GM12865 (cell line): ENCODE measurements around the gene MPST.
A peak's percentile ranks its signal among the peaks of the same experiment; 100 is the strongest.

Experiments
- DNase-seq: peaks from one replicate; pipeline ENCODE4 v3.0.0; 2010; ENCODE audit warnings: low read depth
- H3K4me3 ChIP-seq: 2 replicates; pipeline ENCODE4 v1.5.1; 2011; ENCODE audit warnings: mild to moderate bottlenecking, low read depth, low read length, control low read depth
- TF ChIP-seq, protein P1 (sequence below): IDR thresholded peaks from 2 replicates; pipeline ENCODE4 v1.5.1; 2011; ENCODE audit warnings: low read length, control low read depth, low read depth, inconsistent platforms; ENCODE audit not compliant: insufficient read depth; ENCODE audit errors: missing control alignments

The MPST gene

DNA sequence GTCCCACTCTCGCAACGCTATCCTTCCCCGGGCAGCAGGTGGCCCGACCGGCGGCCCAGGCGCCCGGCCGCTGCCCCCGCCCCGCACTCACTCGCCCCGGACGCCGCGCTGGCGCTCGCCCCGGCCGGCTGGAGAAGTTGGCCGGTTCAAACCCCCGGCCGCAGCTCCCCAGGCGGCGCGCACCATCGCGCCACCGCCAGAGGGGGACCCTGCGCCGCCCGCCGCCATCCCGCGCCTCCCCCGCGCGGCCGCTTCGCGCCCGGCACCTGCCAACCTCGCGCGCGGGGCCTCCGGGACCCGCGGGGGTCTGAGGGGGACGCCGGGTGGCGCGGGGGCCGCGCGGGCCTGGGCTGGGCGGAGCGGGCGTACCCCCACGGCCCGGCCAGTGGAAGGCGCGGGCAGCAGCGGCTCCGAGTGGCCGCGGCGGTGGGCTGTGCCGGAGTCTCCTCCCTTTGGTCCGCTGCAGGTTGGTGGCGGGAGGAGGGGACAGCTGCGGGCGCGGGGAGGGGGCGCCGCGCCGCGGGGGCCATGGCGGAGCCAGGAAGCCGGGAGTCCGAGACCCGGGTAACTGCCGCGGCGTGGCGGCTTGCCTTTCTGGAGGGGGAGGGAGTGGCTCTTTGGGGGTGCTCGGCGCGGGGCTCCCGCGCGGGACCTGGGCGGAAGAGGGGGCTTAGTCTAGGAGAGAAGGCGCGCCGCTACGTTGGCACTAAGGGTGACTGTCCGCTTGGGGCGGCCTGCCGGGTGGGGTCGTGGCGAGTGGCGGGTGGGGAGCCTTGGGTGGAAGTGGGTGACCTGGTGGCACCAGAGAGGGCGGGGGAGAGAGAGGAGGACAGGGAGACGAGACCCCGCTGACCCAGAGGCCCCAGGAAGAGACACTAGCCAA is at the start of gene MPST, which contains the start of gene TST:
MPST (plus strand) TSS at position 434 of the 883 bp plus-strand sequence; CDS start at position 529, 95 bp downstream.
TST (minus strand) TSS at position 139 of the 883 bp plus-strand sequence. CDS start 715 bp downstream, outside the sequence.
- H3K4me3 ChIP-seq, result peak within 1 kb of the TSS; percentile 63
- TF ChIP-seq, protein P1, sequence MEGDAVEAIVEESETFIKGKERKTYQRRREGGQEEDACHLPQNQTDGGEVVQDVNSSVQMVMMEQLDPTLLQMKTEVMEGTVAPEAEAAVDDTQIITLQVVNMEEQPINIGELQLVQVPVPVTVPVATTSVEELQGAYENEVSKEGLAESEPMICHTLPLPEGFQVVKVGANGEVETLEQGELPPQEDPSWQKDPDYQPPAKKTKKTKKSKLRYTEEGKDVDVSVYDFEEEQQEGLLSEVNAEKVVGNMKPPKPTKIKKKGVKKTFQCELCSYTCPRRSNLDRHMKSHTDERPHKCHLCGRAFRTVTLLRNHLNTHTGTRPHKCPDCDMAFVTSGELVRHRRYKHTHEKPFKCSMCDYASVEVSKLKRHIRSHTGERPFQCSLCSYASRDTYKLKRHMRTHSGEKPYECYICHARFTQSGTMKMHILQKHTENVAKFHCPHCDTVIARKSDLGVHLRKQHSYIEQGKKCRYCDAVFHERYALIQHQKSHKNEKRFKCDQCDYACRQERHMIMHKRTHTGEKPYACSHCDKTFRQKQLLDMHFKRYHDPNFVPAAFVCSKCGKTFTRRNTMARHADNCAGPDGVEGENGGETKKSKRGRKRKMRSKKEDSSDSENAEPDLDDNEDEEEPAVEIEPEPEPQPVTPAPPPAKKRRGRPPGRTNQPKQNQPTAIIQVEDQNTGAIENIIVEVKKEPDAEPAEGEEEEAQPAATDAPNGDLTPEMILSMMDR, result no peak
- peak; percentile 77 for DNase-seq

DNA sequence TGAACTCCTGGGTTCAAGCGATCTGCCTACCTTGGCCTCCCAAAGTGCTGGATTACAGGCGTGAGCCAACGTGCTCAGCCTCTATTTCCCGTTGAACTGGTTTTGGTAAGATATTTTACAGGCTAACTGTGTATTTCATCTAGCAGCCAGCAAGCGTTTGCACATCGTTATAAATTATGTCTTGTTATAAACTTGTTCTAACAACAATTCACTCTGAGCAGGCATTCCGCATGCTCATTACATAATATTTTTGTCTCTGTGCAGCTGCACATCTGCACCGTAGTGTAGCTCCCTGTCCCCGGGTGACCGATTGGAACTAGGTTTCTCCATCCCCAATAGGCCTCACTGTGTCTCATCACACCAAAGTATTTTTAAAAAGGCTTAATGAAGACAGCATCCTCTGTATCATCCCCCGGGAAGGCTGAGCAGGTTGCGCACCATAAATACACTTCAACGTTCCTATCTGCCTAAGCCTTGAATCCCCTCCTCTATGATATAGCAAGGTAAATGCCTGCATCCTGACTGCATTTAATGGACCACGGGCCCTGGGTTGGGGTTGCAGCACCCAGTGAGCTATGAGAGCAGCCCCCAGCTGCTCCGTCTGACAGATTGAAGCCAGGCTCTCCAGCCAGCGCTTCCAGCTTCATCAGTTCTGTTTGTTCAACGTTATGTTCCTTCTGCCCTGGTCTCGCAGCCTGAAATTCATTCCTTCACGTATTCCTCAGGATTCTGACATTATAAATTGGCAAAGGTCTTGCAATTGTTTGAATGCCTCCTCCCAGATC is 48.0 kb upstream of the MPST start:
- no peak for DNase-seq
- TF ChIP-seq, protein P1, result no peak
- H3K4me3 ChIP-seq, result no peak overlapping the region

DNA sequence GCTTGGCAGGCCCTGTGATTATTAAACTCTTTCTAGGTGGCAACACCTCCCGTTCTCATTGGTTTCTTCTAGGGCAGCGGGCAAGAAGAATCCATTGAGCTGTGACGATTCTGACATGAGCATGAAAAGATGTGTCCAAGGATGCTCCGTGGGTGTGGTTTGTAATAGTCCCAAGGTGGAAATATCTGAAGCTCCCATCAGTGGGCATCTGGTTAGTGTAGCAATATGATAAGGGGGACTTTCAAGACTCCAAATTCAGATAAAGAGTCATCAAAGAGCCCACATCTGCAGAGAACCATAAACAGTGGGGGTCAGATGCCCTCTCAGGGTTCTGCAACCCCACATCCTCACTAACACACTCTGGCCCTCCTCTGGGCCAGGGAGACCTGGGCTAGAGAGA is 42.9 kb upstream of the MPST start:
- DNase-seq, result no peak
- H3K4me3 ChIP-seq, result no peak overlapping the region
- TF ChIP-seq, protein P1, result no peak

DNA sequence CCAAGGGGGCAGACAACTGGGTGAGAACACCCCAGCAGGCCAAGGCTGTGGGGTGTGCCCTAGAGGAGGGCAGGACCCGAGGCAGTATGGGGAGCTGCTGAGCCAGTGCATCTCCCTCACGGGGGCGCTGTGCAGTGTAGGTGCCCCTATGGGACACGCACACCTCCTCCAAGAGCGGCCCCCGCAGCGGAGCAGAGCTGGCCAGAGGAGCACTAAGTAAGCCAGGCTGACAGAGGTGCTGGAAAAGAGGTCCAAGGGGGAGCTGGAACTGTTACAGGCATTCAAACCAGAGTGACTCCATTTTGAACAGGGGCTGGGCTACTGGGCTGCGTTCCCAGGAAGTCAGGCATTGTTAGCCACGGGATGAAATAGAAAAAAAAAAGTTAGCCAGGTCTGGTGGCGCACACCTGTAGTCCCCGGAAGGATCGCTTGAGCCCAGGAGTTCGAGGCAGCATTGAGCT is 42.1 kb upstream of the MPST start:
- peak overlapping the region; percentile 70 for H3K4me3 ChIP-seq
- DNase-seq, result peak; percentile 85
- TF ChIP-seq, protein P1, result peak; percentile 82

DNA sequence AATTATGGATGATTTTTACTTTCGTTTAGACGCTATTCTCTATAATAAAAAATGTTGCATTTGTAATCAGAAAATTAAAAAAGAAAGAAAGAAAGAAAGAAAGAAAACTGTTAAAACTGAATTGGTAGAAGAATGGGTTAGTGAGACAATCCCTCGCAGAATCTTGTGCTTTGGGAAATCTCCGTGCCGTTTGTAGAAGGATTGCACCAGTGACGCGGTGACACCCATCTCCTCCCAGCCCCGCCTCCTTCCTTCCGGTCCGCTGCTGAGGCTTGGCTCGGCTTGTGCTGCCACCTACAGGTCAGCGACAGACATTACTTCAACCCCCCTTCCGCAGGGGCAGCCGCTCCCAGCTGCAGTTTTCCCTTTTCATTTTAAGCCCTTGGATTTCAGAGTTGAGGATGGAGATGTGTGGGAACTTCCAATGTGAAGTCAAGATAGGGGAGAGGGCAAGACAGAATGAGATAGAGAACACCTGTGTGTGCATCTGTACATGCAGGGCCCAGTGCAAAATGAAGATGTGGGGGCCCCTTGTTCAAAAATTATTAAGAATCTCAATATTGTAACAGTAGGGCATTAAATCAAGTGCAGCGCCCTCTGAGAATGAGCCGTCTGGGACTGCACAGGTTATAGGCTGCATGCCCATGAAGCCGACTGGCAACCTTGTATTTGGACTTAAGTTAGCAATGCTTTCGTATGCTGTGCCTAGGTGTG is 41.4 kb upstream of the MPST start:
- TF ChIP-seq, protein P1, result peak; percentile 89
- peak; percentile 91 for DNase-seq

More for the DNA sequence above, 41.4 kb upstream of the MPST start:
- peak overlapping the region; percentile 70 for H3K4me3 ChIP-seq
